ENCODE data around the gene EYA4. TPM values are rescaled to one million over a fixed set of nuclear protein-coding genes. Genes with fewer than 3 reads are reported as not detected.

EYA4 gene
- total RNA-seq, 4 donors from 2014 or later = 1.4 to 3.1 (median 1.6) TPM

DNA sequence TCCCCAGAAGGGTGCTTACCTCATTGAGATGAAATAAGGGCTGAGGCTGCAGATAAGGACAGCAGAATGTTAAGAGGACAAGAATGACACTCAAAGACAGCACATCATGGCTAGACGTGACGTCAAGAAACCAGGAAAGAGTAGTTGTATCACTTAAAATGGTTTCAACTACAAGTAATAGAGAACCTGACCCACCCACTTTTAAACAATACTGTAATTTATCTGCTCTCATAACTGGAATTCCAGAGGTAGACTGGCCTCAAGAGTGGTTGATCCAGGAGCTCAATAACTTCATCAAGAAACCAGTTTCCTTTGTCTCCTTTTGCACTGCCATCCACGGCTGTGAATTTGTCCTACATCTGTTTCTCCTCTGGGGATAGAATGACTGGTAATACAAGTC is 187.1 kb downstream of the EYA4 start:
- H3K36me3 ChIP-seq = no peaks in the 10 kb centered on the region
- no peaks in the 10 kb centered on the region for H3K4me1 ChIP-seq
- TF ChIP-seq POLR2A (IDR thresholded peaks at IDR 0.05) (no peak), EP300 (IDR thresholded peaks at IDR 0.05) (no peak), POLR2AphosphoS5 (IDR thresholded peaks at IDR 0.05) (no peak)
- TF ChIP-seq, protein P1, sequence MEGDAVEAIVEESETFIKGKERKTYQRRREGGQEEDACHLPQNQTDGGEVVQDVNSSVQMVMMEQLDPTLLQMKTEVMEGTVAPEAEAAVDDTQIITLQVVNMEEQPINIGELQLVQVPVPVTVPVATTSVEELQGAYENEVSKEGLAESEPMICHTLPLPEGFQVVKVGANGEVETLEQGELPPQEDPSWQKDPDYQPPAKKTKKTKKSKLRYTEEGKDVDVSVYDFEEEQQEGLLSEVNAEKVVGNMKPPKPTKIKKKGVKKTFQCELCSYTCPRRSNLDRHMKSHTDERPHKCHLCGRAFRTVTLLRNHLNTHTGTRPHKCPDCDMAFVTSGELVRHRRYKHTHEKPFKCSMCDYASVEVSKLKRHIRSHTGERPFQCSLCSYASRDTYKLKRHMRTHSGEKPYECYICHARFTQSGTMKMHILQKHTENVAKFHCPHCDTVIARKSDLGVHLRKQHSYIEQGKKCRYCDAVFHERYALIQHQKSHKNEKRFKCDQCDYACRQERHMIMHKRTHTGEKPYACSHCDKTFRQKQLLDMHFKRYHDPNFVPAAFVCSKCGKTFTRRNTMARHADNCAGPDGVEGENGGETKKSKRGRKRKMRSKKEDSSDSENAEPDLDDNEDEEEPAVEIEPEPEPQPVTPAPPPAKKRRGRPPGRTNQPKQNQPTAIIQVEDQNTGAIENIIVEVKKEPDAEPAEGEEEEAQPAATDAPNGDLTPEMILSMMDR (IDR thresholded peaks at IDR 0.05) = no peak
- ATAC-seq = no peak
- 86 to 95% methylated on average over 2 to 3 of the region's 3 CpGs for WGBS, 2 donors (ENCODE audit: low coverage in 1 of 2)
- H3K9me3 ChIP-seq = no peaks in the 10 kb centered on the region
- no peak overlapping the region for H3K27ac ChIP-seq
- no peaks in the 10 kb centered on the region for H3K27me3 ChIP-seq
- no peak overlapping the region for H3K4me3 ChIP-seq

- no peak for ATAC-seq
- no peak overlapping the region for H3K27ac ChIP-seq
- H3K27me3 ChIP-seq = no peaks in the 10 kb centered on the region
- H3K36me3 ChIP-seq = no peaks in the 10 kb centered on the region
- no peaks in the 10 kb centered on the region for H3K9me3 ChIP-seq
- no peak for TF ChIP-seq POLR2A (IDR thresholded peaks at IDR 0.05)
- TF ChIP-seq, protein P1 (IDR thresholded peaks at IDR 0.05) = no peak
- no peak for TF ChIP-seq POLR2AphosphoS5 (IDR thresholded peaks at IDR 0.05)
- no peak for TF ChIP-seq EP300 (IDR thresholded peaks at IDR 0.05)
- no peaks in the 10 kb centered on the region for H3K4me1 ChIP-seq
- H3K4me3 ChIP-seq = no peak overlapping the region
These were observed 189.4 kb downstream of the EYA4 start for GRCh38 chr6:133430530-133430929.

DNA sequence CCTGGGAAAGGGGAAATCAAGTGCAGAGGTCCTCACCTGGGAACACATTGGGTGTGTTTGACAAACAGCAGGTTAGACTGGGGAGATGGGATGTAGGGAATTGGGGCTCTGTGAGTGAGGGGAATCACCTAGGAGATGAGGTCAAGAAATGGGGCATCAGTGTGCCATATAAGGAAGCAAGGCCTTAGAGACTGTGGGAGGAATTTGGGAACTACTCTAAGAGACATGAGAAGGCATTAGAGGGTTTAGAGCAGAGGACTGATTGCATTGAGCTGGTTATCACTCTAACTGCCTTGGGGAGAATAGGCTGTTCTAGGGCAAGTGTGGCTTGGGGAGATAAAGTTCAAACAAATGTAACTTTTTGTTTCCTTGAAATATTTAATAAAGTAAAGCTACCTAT is 189.9 kb downstream of the EYA4 start:
- ATAC-seq = no peak
- no peaks in the 10 kb centered on the region for H3K9me3 ChIP-seq

GRCh38 chr6:133432021-133432989 is 191.1 kb downstream of the EYA4 start:
- WGBS, 2 donors (ENCODE audit: low coverage in 1 of 2) = 58 to 59% methylated on average over 8 to 9 of the region's 9 CpGs
- H3K27ac ChIP-seq = no peak overlapping the region
- H3K36me3 ChIP-seq = no peaks in the 10 kb centered on the region
- ATAC-seq = no peak
- H3K4me3 ChIP-seq = no peak overlapping the region
- H3K9me3 ChIP-seq = no peaks in the 10 kb centered on the region
- H3K27me3 ChIP-seq = no peaks in the 10 kb centered on the region
- H3K4me1 ChIP-seq = no peaks in the 10 kb centered on the region
- TF ChIP-seq POLR2AphosphoS5 (IDR thresholded peaks at IDR 0.05) = no peak
- TF ChIP-seq POLR2A (IDR thresholded peaks at IDR 0.05) = no peak
- no peak for TF ChIP-seq EP300 (IDR thresholded peaks at IDR 0.05)
- TF ChIP-seq, protein P1 (IDR thresholded peaks at IDR 0.05) = no peak

More for the DNA sequence above, 189.9 kb downstream of the EYA4 start:
- Histone ChIP-seq H3K4me3 (no peak overlapping the region), H3K36me3 (no peaks in the 10 kb centered on the region), H3K27me3 (no peaks in the 10 kb centered on the region), H3K27ac (no peak overlapping the region), H3K4me1 (no peaks in the 10 kb centered on the region)
- TF ChIP-seq POLR2AphosphoS5 (IDR thresholded peaks at IDR 0.05) (no peak), POLR2A (IDR thresholded peaks at IDR 0.05) (no peak), EP300 (IDR thresholded peaks at IDR 0.05) (no peak)
- TF ChIP-seq, protein P1 (IDR thresholded peaks at IDR 0.05) = no peak
